Neural crest cell (in vitro differentiated cells): ENCODE results near the gene LIMS2. TPM values are rescaled to one million over a fixed set of nuclear protein-coding genes. Genes with fewer than 3 reads are reported as not detected.

Experiments used
- DNase-seq: peaks from one replicate; pipeline ENCODE4 v3.0.0; 2021; ENCODE audit warnings: low read depth, mixed read lengths, low spot score
- H3K27ac Mint-ChIP-seq: one replicate; pipeline ENCODE4 v1.8.0; 2021; ENCODE audit warnings: mild to moderate bottlenecking, mixed read lengths; ENCODE audit not compliant: unreplicated experiment
- H3K27me3 Mint-ChIP-seq: 2 replicates; pipeline ENCODE4 v1.8.0; 2021; ENCODE audit warnings: low read depth, mild to moderate bottlenecking, mixed read lengths
- H3K36me3 Mint-ChIP-seq: 2 replicates; pipeline ENCODE4 v1.8.0; 2021; ENCODE audit warnings: low read depth, mild to moderate bottlenecking, mixed read lengths
- H3K4me1 Mint-ChIP-seq: 2 replicates; pipeline ENCODE4 v1.8.0; 2021; ENCODE audit warnings: mixed read lengths
- H3K4me3 Mint-ChIP-seq: one replicate; pipeline ENCODE4 v1.8.0; 2021; ENCODE audit warnings: mild to moderate bottlenecking, mixed read lengths
- H3K9me3 Mint-ChIP-seq: 2 replicates; pipeline ENCODE4 v1.8.0; 2021; ENCODE audit warnings: mixed read lengths
- long read RNA-seq: library from polyadenylated mRNA; unstranded; transcript quantifications from one replicate; pipeline ENCODE4 v2.0.0, GENCODE V29; 2020
- total RNA-seq: library from RNA; stranded (reverse); gene quantifications from 2 replicates; pipeline ENCODE4 v1.2.1, GENCODE V29; 2021
- TF ChIP-seq, protein P1 (sequence below): fragments of 200-600 bp; sonication (generic); conservative IDR thresholded peaks from 2 replicates; pipeline ENCODE4 v1.5.0; 2021; ENCODE audit warnings: antibody characterized with exemption, mild to moderate bottlenecking

LIMS2 gene, protein sequence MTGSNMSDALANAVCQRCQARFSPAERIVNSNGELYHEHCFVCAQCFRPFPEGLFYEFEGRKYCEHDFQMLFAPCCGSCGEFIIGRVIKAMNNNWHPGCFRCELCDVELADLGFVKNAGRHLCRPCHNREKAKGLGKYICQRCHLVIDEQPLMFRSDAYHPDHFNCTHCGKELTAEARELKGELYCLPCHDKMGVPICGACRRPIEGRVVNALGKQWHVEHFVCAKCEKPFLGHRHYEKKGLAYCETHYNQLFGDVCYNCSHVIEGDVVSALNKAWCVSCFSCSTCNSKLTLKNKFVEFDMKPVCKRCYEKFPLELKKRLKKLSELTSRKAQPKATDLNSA
- total RNA-seq, result 7.6 and 8.8 TPM in 2 replicates
- long read RNA-seq, partial matches to known transcripts, result 0 of 1 reads
- long read RNA-seq, other reads (novel, unspliced or antisense), result 1 of 1 reads

DNA sequence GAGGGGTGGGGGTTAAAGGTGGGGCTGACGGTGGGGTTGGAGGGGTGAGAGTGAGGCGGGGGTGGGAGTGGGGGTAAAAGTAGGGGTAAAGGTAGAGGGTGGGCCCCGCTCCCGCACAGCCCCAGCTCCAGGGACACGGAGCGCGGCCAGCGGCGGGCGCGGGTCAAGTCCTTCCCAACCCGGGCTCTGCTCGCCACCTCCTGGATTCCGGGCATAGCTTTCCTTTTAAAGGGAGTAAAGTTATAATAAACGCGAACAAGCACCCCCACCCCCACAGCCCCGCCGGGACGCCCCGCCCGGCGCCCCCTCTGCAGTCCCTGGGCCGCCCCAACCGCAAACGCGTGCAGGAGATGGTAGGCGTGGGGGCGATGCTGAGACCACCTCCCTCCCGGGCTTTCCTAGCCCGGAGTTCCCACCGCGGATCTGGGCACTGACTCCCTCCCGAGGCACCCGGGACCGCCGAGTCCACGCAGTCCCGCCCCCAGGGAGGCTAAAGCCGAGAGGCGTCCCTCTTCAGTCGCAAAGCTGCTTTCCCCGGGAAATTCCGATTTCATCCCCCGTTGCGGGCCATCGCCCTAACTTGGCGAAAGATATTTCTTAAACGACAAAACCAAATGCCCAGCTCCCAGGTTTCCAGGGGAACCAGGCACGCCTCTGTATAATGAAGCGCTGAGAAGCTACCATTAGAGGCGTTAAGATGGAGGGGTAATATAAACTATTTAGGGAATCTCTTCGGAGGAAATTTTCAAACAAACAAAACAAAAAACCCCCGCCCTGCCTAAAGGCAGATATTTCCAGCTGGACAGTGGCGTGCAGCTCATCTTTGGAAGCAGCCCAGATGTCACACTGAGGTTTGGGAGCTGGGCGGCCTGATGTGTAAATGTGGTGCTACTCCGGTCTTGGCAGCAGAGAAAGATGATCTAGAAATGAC, at the start of gene LIMS2:
LIMS2 (minus strand) TSS at position 200 of the 931 bp plus-strand sequence. CDS start 506 bp downstream, outside the sequence.
- peaks cover 11% of the 10 kb centered on the region for H3K4me1 Mint-ChIP-seq
- H3K9me3 Mint-ChIP-seq, result no peaks in the 10 kb centered on the region
- TF ChIP-seq, protein P1, sequence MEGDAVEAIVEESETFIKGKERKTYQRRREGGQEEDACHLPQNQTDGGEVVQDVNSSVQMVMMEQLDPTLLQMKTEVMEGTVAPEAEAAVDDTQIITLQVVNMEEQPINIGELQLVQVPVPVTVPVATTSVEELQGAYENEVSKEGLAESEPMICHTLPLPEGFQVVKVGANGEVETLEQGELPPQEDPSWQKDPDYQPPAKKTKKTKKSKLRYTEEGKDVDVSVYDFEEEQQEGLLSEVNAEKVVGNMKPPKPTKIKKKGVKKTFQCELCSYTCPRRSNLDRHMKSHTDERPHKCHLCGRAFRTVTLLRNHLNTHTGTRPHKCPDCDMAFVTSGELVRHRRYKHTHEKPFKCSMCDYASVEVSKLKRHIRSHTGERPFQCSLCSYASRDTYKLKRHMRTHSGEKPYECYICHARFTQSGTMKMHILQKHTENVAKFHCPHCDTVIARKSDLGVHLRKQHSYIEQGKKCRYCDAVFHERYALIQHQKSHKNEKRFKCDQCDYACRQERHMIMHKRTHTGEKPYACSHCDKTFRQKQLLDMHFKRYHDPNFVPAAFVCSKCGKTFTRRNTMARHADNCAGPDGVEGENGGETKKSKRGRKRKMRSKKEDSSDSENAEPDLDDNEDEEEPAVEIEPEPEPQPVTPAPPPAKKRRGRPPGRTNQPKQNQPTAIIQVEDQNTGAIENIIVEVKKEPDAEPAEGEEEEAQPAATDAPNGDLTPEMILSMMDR, result no peak
- H3K4me3 Mint-ChIP-seq, result peak within 1 kb of the TSS; percentile 91
- no peaks in the 10 kb centered on the region for H3K36me3 Mint-ChIP-seq
- H3K27ac Mint-ChIP-seq, result no peak within 1 kb of the TSS
- no peak for DNase-seq
- H3K27me3 Mint-ChIP-seq, result peaks cover 67% of the 10 kb centered on the region

DNA sequence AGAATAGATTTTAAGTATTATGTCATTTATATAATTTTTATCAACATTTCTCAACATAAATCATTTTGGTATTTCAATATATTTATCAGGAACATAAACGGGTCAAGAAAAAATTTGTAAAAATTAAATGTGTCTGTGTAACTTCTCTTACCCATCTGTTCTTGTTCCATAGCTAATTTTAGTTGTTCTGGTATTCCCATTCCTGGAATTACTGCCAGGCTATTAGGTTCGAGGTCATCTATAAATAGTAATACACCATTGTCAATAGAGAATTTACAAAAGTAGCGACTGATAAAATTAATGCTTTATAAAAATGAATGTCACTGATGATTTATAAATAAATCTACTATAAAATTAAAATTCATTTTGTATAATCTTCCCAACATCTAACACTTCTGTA, 47.5 kb upstream of the LIMS2 start:
- Mint-ChIP-seq H3K4me1 (peaks cover 4% of the 10 kb centered on the region), H3K9me3 (no peaks in the 10 kb centered on the region), H3K36me3 (peaks cover 23% of the 10 kb centered on the region), H3K27ac (no peak overlapping the region), H3K27me3 (no peaks in the 10 kb centered on the region), H3K4me3 (no peak overlapping the region)
- DNase-seq, result no peak
- TF ChIP-seq, protein P1, result no peak

DNA sequence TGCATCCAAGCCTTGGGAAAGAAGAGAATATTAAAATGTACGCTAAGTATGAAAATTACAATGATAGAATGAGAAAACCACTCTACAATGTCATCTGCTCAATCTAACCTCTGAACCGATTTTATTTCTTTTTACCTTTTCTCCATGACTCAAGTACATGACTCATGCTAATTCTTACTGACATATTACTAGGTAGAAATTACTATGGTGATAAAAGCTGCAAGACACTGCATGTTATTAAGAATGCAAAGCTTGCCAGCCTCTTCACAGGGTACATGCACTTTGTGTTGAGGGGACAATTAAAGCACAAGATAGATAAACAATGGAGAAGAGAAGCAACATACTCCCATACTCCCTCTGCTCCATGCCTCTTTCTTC, 46.6 kb upstream of the LIMS2 start:
- Mint-ChIP-seq H3K27ac (no peak overlapping the region), H3K27me3 (no peaks in the 10 kb centered on the region), H3K9me3 (no peaks in the 10 kb centered on the region), H3K36me3 (peaks cover 23% of the 10 kb centered on the region), H3K4me3 (no peak overlapping the region), H3K4me1 (peaks cover 4% of the 10 kb centered on the region)
- TF ChIP-seq, protein P1, result no peak
- DNase-seq, result no peak

DNA sequence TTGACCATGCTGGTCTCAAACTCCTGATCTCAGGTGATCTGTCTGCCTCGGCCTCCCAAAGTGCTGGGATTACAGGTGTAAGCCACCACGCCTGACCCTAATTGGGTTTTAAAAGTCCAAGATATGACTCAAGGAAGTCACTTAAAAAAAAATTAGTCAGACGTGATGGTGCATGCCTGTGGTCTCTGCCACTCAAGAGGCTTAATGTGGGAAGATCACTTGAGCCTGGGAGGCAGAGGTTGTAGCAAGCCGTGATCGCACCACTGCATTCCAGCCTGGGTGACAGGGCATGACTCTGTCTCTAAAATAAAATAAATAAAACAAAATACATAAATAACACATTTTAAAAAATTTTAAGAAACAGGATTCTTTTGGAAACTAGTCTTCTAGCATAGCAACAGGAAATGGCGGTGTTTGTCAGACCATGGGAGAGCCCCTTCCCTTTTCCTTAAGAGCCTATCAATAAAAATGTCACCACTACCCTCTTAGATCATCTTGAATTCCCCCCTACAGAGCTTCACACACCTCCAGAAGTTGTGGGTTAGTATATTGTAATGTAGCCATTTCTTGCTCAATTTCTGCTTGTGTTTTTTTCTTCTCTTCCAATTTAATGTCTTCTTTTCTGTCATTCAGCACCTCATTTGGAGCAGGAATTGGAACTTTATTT, 46.1 kb upstream of the LIMS2 start:
- Mint-ChIP-seq H3K9me3 (no peaks in the 10 kb centered on the region), H3K27me3 (no peaks in the 10 kb centered on the region)

More for the DNA sequence above, 46.1 kb upstream of the LIMS2 start:
- no peak for DNase-seq
- TF ChIP-seq, protein P1, result no peak
- Mint-ChIP-seq H3K4me1 (peaks cover 6% of the 10 kb centered on the region), H3K27ac (no peak overlapping the region), H3K36me3 (peaks cover 22% of the 10 kb centered on the region), H3K4me3 (no peak overlapping the region)
